ENCODE data around the gene MAPT. TPM values are rescaled to one million over a fixed set of nuclear protein-coding genes. Genes with fewer than 3 reads are reported as not detected.

The MAPT gene
- total and polyA plus RNA-seq, 2 of the 4 experiments (the other 2 are of a cell fraction): 0.18 to 0.19 TPM

- TF ChIP-seq FOS (IDR thresholded peaks at IDR 0.05; ENCODE audit: low read depth, low read length) (no peak), NFE2L2 (IDR thresholded peaks at IDR 0.05; ENCODE audit: low read depth, low read length) (no peak), MXI1 (IDR thresholded peaks at IDR 0.05; ENCODE audit: borderline replicate concordance, low read depth, low read length) (no peak), MAFK (IDR thresholded peaks at IDR 0.05; ENCODE audit: low read depth, low read length) (no peak), CEBPB (IDR thresholded peaks at IDR 0.05; ENCODE audit: low read depth, low read length) (no peak), RCOR1 (IDR thresholded peaks at IDR 0.05; ENCODE audit: insufficient replicate concordance, low read length) (no peak), BHLHE40 (IDR thresholded peaks at IDR 0.05; ENCODE audit: low read depth, low read length) (no peak)
- dilution Hi-C loops (cut with HindIII; ENCODE audit: low sequenced_read_pairs, unreplicated experiment): no loop called here
- no peak overlapping the region for H2BK5ac ChIP-seq (ENCODE audit: low read depth, low read length, poor library complexity, severe bottlenecking)
- CTCF ChIA-PET: no interaction called here
- no peak overlapping the region for H3K18ac ChIP-seq (ENCODE audit: low read depth, low read length)
- H3K9ac ChIP-seq (ENCODE audit: low read depth, low read length): no peak overlapping the region
- ATAC-seq (ENCODE audit: low read depth) (no peak), DNase-seq (no peak)
- intact Hi-C loops (cut with micrococcal nuclease): no loop called here
- no peak overlapping the region for H4K5ac ChIP-seq (ENCODE audit: low read depth, low read length)
- peaks cover 12% of the 10 kb centered on the region for H4K20me1 ChIP-seq (ENCODE audit: insufficient read depth, low read length)
- H3K27ac ChIP-seq (ENCODE audit: insufficient read depth, low read length): no peak overlapping the region
- H3K56ac ChIP-seq (ENCODE audit: extremely low read depth, insufficient read depth, low read length): no peak overlapping the region
- no peaks in the 10 kb centered on the region for H3K9me3 ChIP-seq (ENCODE audit: control insufficient read depth, insufficient read depth, low read length)
- no peak overlapping the region for H2BK15ac ChIP-seq (ENCODE audit: low read depth, low read length)
- no peaks in the 10 kb centered on the region for H3K4me1 ChIP-seq (ENCODE audit: control insufficient read depth, insufficient read depth, low read length)
- POLR2A ChIA-PET (ENCODE audit: unreplicated experiment): no interaction called here
- H2AK9ac ChIP-seq (replicated peaks; ENCODE audit: low read depth, low read length, poor library complexity): no peak overlapping the region
- in situ Hi-C loops (cut with MboI; ENCODE audit: low sequenced_read_pairs): no loop called here
- no peaks in the 10 kb centered on the region for H3K27me3 ChIP-seq (ENCODE audit: control insufficient read depth, insufficient read depth, low read length)
- peaks cover 0 to 29% of the 10 kb centered on the region in 2 experiments; a peak in 2 of 4 replicates for H3K79me1 ChIP-seq (ENCODE audit: low read depth in 1 of 2, low read length in 2 of 2)
- no peak overlapping the region for H3K4me2 ChIP-seq (ENCODE audit: low read depth, low read length)
- no peak overlapping the region for H2AK5ac ChIP-seq (ENCODE audit: low read depth, low read length)
- no peak overlapping the region for H3K4me3 ChIP-seq (ENCODE audit: insufficient read depth, low read depth, low read length)
- no peak overlapping the region for H2BK120ac ChIP-seq (ENCODE audit: low read depth, low read length)
- H3K9me1 ChIP-seq (ENCODE audit: insufficient read depth, low read length): peaks cover 10% of the 10 kb centered on the region
- H3K4ac ChIP-seq (ENCODE audit: low read depth, low read length): no peak overlapping the region
- H3K36me3 ChIP-seq (ENCODE audit: control insufficient read depth, insufficient read depth, low read length): peaks cover 44% of the 10 kb centered on the region
- no peak overlapping the region for H3K14ac ChIP-seq (replicated peaks; ENCODE audit: low read depth, low read length)
- H2BK20ac ChIP-seq (ENCODE audit: low read depth, low read length): no peak overlapping the region
- BruUV-seq (replicated peaks): no TSS peak
- H4K8ac ChIP-seq (ENCODE audit: low read depth in 2 of 2, low read length in 2 of 2): no peak overlapping the region
- no peak overlapping the region for H3K23ac ChIP-seq (ENCODE audit: low read depth, low read length)
- WGBS, 2 experiments (ENCODE audit: extremely low coverage in 2 of 2, insufficient read length in 1 of 2): no CpG with 5 or more reads among the region's 12 CpGs
- no peak overlapping the region for H4K91ac ChIP-seq (ENCODE audit: insufficient read depth, low read depth, low read length)
- no peak overlapping the region for H2AFZ ChIP-seq (replicated peaks; ENCODE audit: low read length, poor library complexity)
These were observed 133.0 kb downstream of the MAPT start for GRCh38 chr17:46027048-46027975.

Data from IMR-90 (cell line).